Calu3 (cell line): ENCODE measurements around the gene DUS4L. TPM values are rescaled to one million over a fixed set of nuclear protein-coding genes. Genes with fewer than 3 reads are reported as not detected.
"Not testable (repeated sequence)": the region's sequence is repeated elsewhere in the genome, so short reads cannot be mapped to it uniquely, and the experiment has no call there.

Experiments used
- BruUV-seq: library from RNA; stranded (reverse); fragments of 400-500 nt; replicated peaks from 2 replicates; lab custom pipeline; 2021; lab: Mats Ljungman, UMichigan
- CTCF ChIA-PET: fragments of 300-600 bp; sonication (Branson Sonifier 250); formaldehyde crosslinking; loops from one replicate; lab custom pipeline; 2022; ENCODE audit warnings: antibody characterized with exemption; lab: Charles Lee
- DNase-seq: peaks from one replicate; pipeline ENCODE4 v3.0.0; 2022
- H3K27ac Mint-ChIP-seq: one replicate; pipeline ENCODE4 v1.8.0; 2022; ENCODE audit warnings: mixed read lengths; ENCODE audit not compliant: unreplicated experiment
- H3K27me3 Mint-ChIP-seq: one replicate; pipeline ENCODE4 v1.8.0; 2022; ENCODE audit warnings: mixed read lengths; ENCODE audit not compliant: unreplicated experiment
- H3K36me3 Mint-ChIP-seq: one replicate; pipeline ENCODE4 v1.8.0; 2022; ENCODE audit warnings: mild to moderate bottlenecking, moderate library complexity, mixed read lengths; ENCODE audit not compliant: insufficient read depth, unreplicated experiment
- H3K4me1 Mint-ChIP-seq: one replicate; pipeline ENCODE4 v1.8.0; 2022; ENCODE audit warnings: mild to moderate bottlenecking, low read depth, mixed read lengths; ENCODE audit not compliant: unreplicated experiment
- H3K4me3 Mint-ChIP-seq: one replicate; pipeline ENCODE4 v1.8.0; 2022; ENCODE audit warnings: mild to moderate bottlenecking, low read depth, moderate library complexity, mixed read lengths; ENCODE audit not compliant: unreplicated experiment
- H3K9me3 Mint-ChIP-seq: one replicate; pipeline ENCODE4 v1.8.0; 2022; ENCODE audit warnings: low read depth, mixed read lengths; ENCODE audit not compliant: unreplicated experiment
- intact Hi-C: fragments of 100-400 bp; cut with micrococcal nuclease; formaldehyde crosslinking; loops from one replicate; pipeline ENCODE4 v1.10.0; 2022; ENCODE audit not compliant: unreplicated experiment
- total RNA-seq: library from RNA; stranded (reverse); gene quantifications from 2 replicates; pipeline ENCODE4 v1.2.3, GENCODE V29; 2022
- TF ChIP-seq, protein P1 (sequence below): fragments of 200-600 bp; IDR thresholded peaks from one replicate; pipeline ENCODE4 v1.8.0; 2022; ENCODE audit warnings: antibody characterized with exemption; ENCODE audit not compliant: unreplicated experiment

Gene DUS4L
- total RNA-seq, 1 experiment from 2014 or later: 9.3 TPM

DNA sequence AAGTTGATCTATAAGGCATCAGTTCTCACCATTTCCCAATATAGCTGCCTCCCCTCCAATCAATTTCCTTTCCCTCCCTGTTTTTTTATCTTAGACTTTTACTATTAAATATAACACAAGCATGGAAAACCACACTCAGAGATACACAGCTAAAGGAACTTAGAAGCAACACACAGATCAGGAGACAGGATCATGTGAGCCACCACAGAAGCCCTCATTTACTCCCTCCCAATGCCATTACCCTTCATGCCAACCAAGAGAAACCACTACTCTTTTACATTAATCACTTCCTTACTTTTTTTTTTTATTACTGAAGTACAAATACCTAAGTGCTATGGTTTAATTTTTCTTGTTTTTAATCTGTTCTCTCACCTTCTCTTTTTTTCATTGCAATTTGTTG lies 33.0 kb upstream of the DUS4L start:
- no TSS peak for BruUV-seq
- H3K27me3 Mint-ChIP-seq: no peaks in the 10 kb centered on the region
- DNase-seq: no peak
- no peaks in the 10 kb centered on the region for H3K9me3 Mint-ChIP-seq
- H3K4me3 Mint-ChIP-seq: no peak overlapping the region
- H3K27ac Mint-ChIP-seq: no peak overlapping the region
- H3K36me3 Mint-ChIP-seq: no peaks in the 10 kb centered on the region
- intact Hi-C loops: no loop called here
- TF ChIP-seq, protein P1, sequence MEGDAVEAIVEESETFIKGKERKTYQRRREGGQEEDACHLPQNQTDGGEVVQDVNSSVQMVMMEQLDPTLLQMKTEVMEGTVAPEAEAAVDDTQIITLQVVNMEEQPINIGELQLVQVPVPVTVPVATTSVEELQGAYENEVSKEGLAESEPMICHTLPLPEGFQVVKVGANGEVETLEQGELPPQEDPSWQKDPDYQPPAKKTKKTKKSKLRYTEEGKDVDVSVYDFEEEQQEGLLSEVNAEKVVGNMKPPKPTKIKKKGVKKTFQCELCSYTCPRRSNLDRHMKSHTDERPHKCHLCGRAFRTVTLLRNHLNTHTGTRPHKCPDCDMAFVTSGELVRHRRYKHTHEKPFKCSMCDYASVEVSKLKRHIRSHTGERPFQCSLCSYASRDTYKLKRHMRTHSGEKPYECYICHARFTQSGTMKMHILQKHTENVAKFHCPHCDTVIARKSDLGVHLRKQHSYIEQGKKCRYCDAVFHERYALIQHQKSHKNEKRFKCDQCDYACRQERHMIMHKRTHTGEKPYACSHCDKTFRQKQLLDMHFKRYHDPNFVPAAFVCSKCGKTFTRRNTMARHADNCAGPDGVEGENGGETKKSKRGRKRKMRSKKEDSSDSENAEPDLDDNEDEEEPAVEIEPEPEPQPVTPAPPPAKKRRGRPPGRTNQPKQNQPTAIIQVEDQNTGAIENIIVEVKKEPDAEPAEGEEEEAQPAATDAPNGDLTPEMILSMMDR: no peak
- H3K4me1 Mint-ChIP-seq: no peaks in the 10 kb centered on the region
- CTCF ChIA-PET: interaction anchor here (0.7 kb wide), 1 partner anchor 21 kb away, joined by 5 read pairs; no protein-coding TSS in a partner anchor

DNA sequence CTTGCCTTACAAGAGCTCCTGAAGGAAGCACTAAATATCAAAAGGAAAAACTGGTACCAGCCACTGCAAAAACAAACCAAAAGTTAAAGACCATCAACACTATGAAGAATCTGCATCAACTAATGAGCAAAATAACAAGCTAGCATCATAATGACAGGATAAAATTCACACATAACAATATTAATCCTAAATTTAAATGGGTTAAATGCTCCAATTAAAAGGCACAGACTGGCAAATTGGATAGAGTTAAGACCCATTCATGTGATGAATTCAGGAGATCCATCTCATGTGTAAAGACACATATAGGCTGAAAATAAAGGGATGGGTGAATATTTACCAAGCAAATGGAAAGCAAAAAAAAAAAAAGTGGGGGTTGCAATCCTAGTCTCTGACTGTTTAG lies 29.6 kb upstream of the DUS4L start:
- H3K27ac Mint-ChIP-seq: no peak overlapping the region
- H3K27me3 Mint-ChIP-seq: no peaks in the 10 kb centered on the region
- DNase-seq: no peak
- no peaks in the 10 kb centered on the region for H3K4me1 Mint-ChIP-seq
- H3K4me3 Mint-ChIP-seq: no peak overlapping the region
- CTCF ChIA-PET: no interaction called here
- TF ChIP-seq, protein P1: no peak
- H3K36me3 Mint-ChIP-seq: no peaks in the 10 kb centered on the region
- no TSS peak for BruUV-seq
- no peaks in the 10 kb centered on the region for H3K9me3 Mint-ChIP-seq
- intact Hi-C loops: no loop called here

DNA sequence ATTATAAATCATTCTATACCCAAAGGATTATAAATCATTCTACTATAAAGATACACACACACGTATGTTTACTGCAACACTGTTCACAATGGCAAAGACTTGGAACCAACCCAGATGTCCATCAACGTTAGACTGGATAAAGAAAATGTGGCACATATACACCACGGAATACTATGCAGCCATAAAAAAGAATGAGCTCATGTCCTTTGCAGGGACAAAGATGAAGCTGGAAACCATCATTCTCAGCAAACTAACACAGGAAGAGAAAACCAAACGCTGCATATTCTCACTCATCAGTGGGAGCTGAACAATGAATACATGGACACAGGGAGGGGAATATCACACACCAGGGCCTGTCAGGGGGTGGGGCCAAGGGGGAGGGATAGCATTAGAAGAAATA lies 26.5 kb upstream of the DUS4L start:
- intact Hi-C loops, H3K36me3 Mint-ChIP-seq, H3K27me3 Mint-ChIP-seq: not testable (repeated sequence)

DNA sequence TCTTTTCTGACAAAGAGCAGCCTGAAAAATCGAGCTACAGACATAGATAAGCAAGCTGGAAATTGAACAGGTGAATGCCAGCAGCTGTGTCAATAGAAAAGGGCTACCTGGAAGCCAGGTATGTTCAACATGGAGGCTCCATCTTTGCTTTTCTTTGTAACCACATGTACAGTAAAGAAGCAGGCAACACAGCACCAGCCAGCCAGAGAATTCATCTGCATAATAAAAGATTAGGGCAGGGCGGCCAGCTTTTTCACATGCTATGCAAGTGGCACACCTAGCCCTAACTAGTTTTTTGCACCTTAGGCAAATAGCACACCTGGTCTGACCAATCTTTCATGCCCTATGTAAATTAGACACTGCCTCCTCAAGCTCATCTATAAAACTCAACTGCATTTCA lies 25.8 kb upstream of the DUS4L start:
- CTCF ChIA-PET: no interaction called here
- Mint-ChIP-seq H3K27ac (no peak overlapping the region), H3K36me3 (no peaks in the 10 kb centered on the region), H3K27me3 (no peaks in the 10 kb centered on the region), H3K4me1 (no peaks in the 10 kb centered on the region), H3K4me3 (no peak overlapping the region), H3K9me3 (no peaks in the 10 kb centered on the region)
- DNase-seq: no peak
- intact Hi-C loops: no loop called here
- no TSS peak for BruUV-seq
- TF ChIP-seq, protein P1: no peak

More for the DNA sequence above, 26.5 kb upstream of the DUS4L start:
- H3K9me3 Mint-ChIP-seq, H3K4me3 Mint-ChIP-seq, H3K27ac Mint-ChIP-seq, H3K4me1 Mint-ChIP-seq, CTCF ChIA-PET, BruUV-seq, DNase-seq: not testable (repeated sequence)

DNA sequence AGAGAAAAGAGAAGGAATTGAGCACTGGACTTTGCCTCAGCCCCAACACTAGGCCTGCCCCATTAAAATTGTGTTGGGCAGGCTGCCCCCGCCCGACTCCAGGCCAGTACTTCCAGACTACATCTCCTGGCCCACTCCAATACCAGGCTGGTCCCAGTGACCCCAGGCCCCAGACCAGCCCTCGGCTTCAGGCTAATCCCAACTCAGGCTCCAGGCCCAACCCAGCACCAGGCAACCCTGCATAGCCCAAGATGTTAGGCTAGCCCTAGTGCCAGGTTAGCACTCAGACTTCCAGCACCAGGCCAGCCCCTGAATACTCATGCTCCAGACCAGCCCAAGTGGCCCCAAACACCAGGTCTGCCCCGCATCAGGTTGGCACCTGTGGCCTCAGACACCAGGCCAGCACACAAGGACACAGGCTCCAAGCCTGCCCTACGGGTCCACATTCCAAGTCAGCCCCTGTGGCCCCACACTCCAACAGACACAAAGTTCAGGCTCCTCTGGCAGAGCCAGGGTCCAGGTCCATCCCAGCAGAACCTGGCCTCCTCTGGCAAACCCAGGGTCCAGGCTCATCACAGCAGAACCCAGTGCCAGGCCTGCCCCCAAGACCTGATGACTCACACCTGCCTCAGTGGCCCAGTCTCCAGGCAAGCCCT lies 20.3 kb upstream of the DUS4L start:
- Mint-ChIP-seq H3K27me3 (no peaks in the 10 kb centered on the region), H3K27ac (no peak overlapping the region), H3K4me1 (no peaks in the 10 kb centered on the region), H3K4me3 (no peak overlapping the region), H3K36me3 (no peaks in the 10 kb centered on the region), H3K9me3 (peaks cover 3% of the 10 kb centered on the region)
- intact Hi-C loops: no loop called here
- BruUV-seq: no TSS peak
- TF ChIP-seq, protein P1: no peak
- CTCF ChIA-PET: no interaction called here
- no peak for DNase-seq
